ENCODE data around the gene RUNDC1. TPM values are rescaled to one million over a fixed set of nuclear protein-coding genes. Genes with fewer than 3 reads are reported as not detected.

RUNDC1 gene
- polyA plus RNA-seq, 1 donor from 2014 or later, result 15.1 TPM

GRCh38 chr17:43020789-43021740 is 40.7 kb downstream of the RUNDC1 start:
- H3K9ac ChIP-seq (ENCODE audit: low read length), result peak overlapping the region; percentile 96
- peaks cover 5% of the 10 kb centered on the region for H3F3A ChIP-seq (ENCODE audit: insufficient read depth, low read length, poor library complexity, severe bottlenecking)
- no peaks in the 10 kb centered on the region for H3K36me3 ChIP-seq (ENCODE audit: insufficient read depth, low read length)
- H3K27me3 ChIP-seq (ENCODE audit: insufficient read depth, low read depth, low read length), result no peaks in the 10 kb centered on the region
- peaks cover 4% of the 10 kb centered on the region for H4K20me1 ChIP-seq (ENCODE audit: insufficient read depth)
- peak overlapping the region; percentile 75 for H2AFZ ChIP-seq (ENCODE audit: low read depth, low read length)
- H3K9me3 ChIP-seq (ENCODE audit: low read length), result no peaks in the 10 kb centered on the region
- no peak for TF ChIP-seq SMC3 (conservative IDR thresholded peaks at IDR 0.05; ENCODE audit: poor library complexity)
- no peak for TF ChIP-seq CTCF (IDR thresholded peaks at IDR 0.05; ENCODE audit: poor library complexity, severe bottlenecking)
- no peak for TF ChIP-seq EZH2 (IDR thresholded peaks at IDR 0.05; ENCODE audit: borderline replicate concordance, insufficient read depth, low read length, poor library complexity, severe bottlenecking)
- peak; percentile 26 for TF ChIP-seq POLR2AphosphoS5 (IDR thresholded peaks at IDR 0.05)
- TF ChIP-seq REST (IDR thresholded peaks at IDR 0.05; ENCODE audit: borderline replicate concordance), result no peak
- peak overlapping the region; percentile 94 for H3K4me2 ChIP-seq (ENCODE audit: low read length)
- H3K27ac ChIP-seq (ENCODE audit: low read length), result peak overlapping the region; percentile 95
- H3K4me3 ChIP-seq (ENCODE audit: low read length), result peak overlapping the region; percentile 80
- no peaks in the 10 kb centered on the region for H3K9me2 ChIP-seq (ENCODE audit: insufficient read depth, low read length)
- peaks cover 66% of the 10 kb centered on the region for H3K79me2 ChIP-seq (replicated peaks; ENCODE audit: insufficient read depth, low read length)

- Histone ChIP-seq H3K36me3 (ENCODE audit: insufficient read depth, low read length) (no peaks in the 10 kb centered on the region), H3K27me3 (ENCODE audit: insufficient read depth, low read depth, low read length) (no peaks in the 10 kb centered on the region), H3K79me2 (replicated peaks; ENCODE audit: insufficient read depth, low read length) (peaks cover 61% of the 10 kb centered on the region), H3K27ac (ENCODE audit: low read length) (peak within 1 kb of the TSS; percentile 95), H3K9me2 (ENCODE audit: insufficient read depth, low read length) (no peaks in the 10 kb centered on the region), H2AFZ (ENCODE audit: low read depth, low read length) (peak within 1 kb of the TSS; percentile 75), H3K9me3 (ENCODE audit: low read length) (no peaks in the 10 kb centered on the region), H3K9ac (ENCODE audit: low read length) (peak within 1 kb of the TSS; percentile 96), H3F3A (ENCODE audit: insufficient read depth, low read length, poor library complexity, severe bottlenecking) (peaks cover 5% of the 10 kb centered on the region), H3K4me2 (ENCODE audit: low read length) (peak within 1 kb of the TSS; percentile 94), H4K20me1 (ENCODE audit: insufficient read depth) (peaks cover 4% of the 10 kb centered on the region), H3K4me3 (ENCODE audit: low read length) (peak within 1 kb of the TSS; percentile 80)
- TF ChIP-seq SMC3 (conservative IDR thresholded peaks at IDR 0.05; ENCODE audit: poor library complexity), result peak; percentile 52
- TF ChIP-seq RAD21 (conservative IDR thresholded peaks at IDR 0.05), result peak; percentile 51
- peak; percentile 77 for TF ChIP-seq TAF1 (IDR thresholded peaks at IDR 0.05; ENCODE audit: low read depth)
- peak; percentile 96 for TF ChIP-seq POLR2AphosphoS5 (IDR thresholded peaks at IDR 0.05)
- no peak for TF ChIP-seq EZH2 (IDR thresholded peaks at IDR 0.05; ENCODE audit: borderline replicate concordance, insufficient read depth, low read length, poor library complexity, severe bottlenecking)
- TF ChIP-seq CTCF (IDR thresholded peaks at IDR 0.05; ENCODE audit: poor library complexity, severe bottlenecking), result no peak
- TF ChIP-seq MXI1 (conservative IDR thresholded peaks at IDR 0.05; ENCODE audit: poor library complexity, severe bottlenecking), result peak; percentile 85
- peak; percentile 92 for TF ChIP-seq REST (IDR thresholded peaks at IDR 0.05; ENCODE audit: borderline replicate concordance)
- peak; percentile 21 for TF ChIP-seq EP300 (conservative IDR thresholded peaks at IDR 0.05; ENCODE audit: poor library complexity, severe bottlenecking)
These were observed 41.6 kb downstream of the RUNDC1 start, which contains the start of gene VAT1 for GRCh38 chr17:43021741-43022512. Gene VAT1 (minus strand): TSS chr17:43022385. CDS start chr17:43022322, 63 bp downstream.

All from neural cell (in vitro differentiated cells).